Thyroid gland (tissue), 4 donors: ENCODE measurements around the gene CD101.

Experiments used
- POLR2A ChIP-seq, 2 donors: fragments of 450-650 bp; IDR thresholded peaks; one replicate each; pipeline ENCODE4 v1.6.1; 2017; ENCODE audit warnings: antibody characterized with exemption in 2 of 2, mild to moderate bottlenecking in 2 of 2, moderate library complexity in 1 of 2
- TF ChIP-seq, protein P1 (sequence below), 6 experiments: fragments of 200-600 bp in 3 of 6; fragments of 450-650 bp in 3 of 6; sonication (generic) in 3 of 6; IDR thresholded peaks; one replicate each; pipeline ENCODE4 v1.5.1; 2016 to 2019; ENCODE audit warnings: antibody characterized with exemption in 6 of 6, mild to moderate bottlenecking in 2 of 6, inconsistent platforms in 1 of 6, moderate library complexity in 1 of 6

DNA sequence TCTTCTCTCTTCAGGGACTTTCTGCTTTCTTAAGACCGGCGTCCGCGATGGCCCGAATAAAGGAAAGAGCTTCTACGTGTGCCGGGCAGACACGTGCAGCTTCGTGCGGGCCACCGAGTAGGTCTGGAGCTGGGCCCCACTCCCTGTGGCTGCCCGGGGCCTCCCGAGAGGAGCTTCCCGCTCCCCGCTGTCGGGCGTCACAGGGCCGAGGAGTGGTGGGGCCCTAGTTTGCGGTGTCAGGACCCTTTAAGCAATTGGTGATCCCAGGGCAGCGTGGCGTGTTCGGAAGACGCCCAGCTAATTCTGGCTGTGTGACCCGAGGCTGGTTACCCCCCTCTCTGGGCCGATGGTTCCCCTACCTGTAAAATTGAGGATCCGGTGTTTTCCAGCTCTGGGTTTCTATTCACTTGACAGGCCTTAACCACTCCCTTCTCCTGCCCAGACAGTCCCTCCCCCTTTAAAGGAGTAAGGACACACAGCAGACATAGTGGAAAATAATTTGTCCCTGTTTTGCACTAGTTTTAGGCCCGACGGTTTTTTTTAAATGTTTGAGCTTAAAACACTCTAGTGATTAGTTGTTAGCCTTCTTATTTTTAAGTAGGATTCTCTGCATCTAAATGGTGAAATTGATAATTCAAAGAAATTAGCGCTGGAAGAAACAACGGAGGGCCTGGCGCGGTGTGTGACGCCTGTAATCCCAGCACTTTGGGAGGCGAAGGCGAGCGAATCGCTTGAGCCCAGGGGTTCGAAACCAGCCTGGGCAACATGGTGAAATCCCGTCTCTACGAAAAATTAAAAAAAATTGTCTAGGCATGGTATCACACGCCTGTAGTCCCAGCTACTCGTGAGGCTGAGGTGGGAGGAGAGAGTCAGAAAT lies 59.1 kb downstream of the CD101 start:
- TF ChIP-seq, protein P1, sequence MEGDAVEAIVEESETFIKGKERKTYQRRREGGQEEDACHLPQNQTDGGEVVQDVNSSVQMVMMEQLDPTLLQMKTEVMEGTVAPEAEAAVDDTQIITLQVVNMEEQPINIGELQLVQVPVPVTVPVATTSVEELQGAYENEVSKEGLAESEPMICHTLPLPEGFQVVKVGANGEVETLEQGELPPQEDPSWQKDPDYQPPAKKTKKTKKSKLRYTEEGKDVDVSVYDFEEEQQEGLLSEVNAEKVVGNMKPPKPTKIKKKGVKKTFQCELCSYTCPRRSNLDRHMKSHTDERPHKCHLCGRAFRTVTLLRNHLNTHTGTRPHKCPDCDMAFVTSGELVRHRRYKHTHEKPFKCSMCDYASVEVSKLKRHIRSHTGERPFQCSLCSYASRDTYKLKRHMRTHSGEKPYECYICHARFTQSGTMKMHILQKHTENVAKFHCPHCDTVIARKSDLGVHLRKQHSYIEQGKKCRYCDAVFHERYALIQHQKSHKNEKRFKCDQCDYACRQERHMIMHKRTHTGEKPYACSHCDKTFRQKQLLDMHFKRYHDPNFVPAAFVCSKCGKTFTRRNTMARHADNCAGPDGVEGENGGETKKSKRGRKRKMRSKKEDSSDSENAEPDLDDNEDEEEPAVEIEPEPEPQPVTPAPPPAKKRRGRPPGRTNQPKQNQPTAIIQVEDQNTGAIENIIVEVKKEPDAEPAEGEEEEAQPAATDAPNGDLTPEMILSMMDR (IDR thresholded peaks at IDR 0.05): no peak
- no peak for TF ChIP-seq POLR2A (IDR thresholded peaks at IDR 0.05)
